Stimulated activated CD4-positive, alpha-beta T cell treated with anti-CD3 and anti-CD28 coated beads, Interleukin-2, amount 100 ng/mL, for 24 hours (primary cell): ENCODE data around the gene FGFRL1.

Source experiments
- DNase-seq, 2 donors: peaks; one replicate each; pipeline ENCODE4 v3.0.0-alpha.2; 2020

The FGFRL1 gene

GRCh38 chr4:1009542-1010394 is 1.7 kb upstream of the FGFRL1 start:
- DNase-seq, result peak; percentile 73 to 79

- DNase-seq, result peak; percentile 72 to 73
Observed at GRCh38 chr4:1010395-1011021, 918 bp upstream of the FGFRL1 start.

- DNase-seq, result no peak
Observed at GRCh38 chr4:1011666-1012033, 224 bp downstream of the FGFRL1 start.

- DNase-seq, result peak; percentile 42 to 44
Observed at GRCh38 chr4:1012034-1012739, 761 bp downstream of the FGFRL1 start.

- DNase-seq, result no peak
Observed at GRCh38 chr4:1013225-1014073, 2.0 kb downstream of the FGFRL1 start.

- DNase-seq, result no peak
Observed at GRCh38 chr4:1014291-1015167, 3.1 kb downstream of the FGFRL1 start.

- no peak for DNase-seq
Observed at GRCh38 chr4:1015179-1015578, 3.8 kb downstream of the FGFRL1 start.

GRCh38 chr4:1015746-1016145 is 4.3 kb downstream of the FGFRL1 start:
- DNase-seq, result no peak

- no peak for DNase-seq
Observed at GRCh38 chr4:1017211-1017610, 5.8 kb downstream of the FGFRL1 start.

- no peak for DNase-seq
Observed at GRCh38 chr4:1017706-1018105, 6.3 kb downstream of the FGFRL1 start.

- DNase-seq, result no peak
Observed at GRCh38 chr4:1018147-1019020, 7.0 kb downstream of the FGFRL1 start.

GRCh38 chr4:1019320-1019719 is 7.9 kb downstream of the FGFRL1 start:
- no peak for DNase-seq

- DNase-seq, result no peak
Observed at GRCh38 chr4:1019729-1020470, 8.5 kb downstream of the FGFRL1 start.

- no peak for DNase-seq
Observed at GRCh38 chr4:1021386-1022050, 10.1 kb downstream of the FGFRL1 start.

- no peak for DNase-seq
Observed at GRCh38 chr4:1022051-1022738, 10.8 kb downstream of the FGFRL1 start.

GRCh38 chr4:1022739-1023066 is 11.3 kb downstream of the FGFRL1 start:
- no peak for DNase-seq

- DNase-seq, result no peak
Observed at GRCh38 chr4:1023075-1023640, 11.7 kb downstream of the FGFRL1 start.

- no peak for DNase-seq
Observed at GRCh38 chr4:1023895-1024740, 12.7 kb downstream of the FGFRL1 start.
